Right lobe of liver (tissue), 4 donors: ENCODE data around the gene LRRC15.

Experiments
- POLR2A ChIP-seq: fragments of 450-650 bp; IDR thresholded peaks from one replicate; pipeline ENCODE4 v1.6.1; 2017; ENCODE audit warnings: antibody characterized with exemption, mild to moderate bottlenecking
- TF ChIP-seq, protein P1 (sequence below), 4 donors: fragments of 200-600 bp in 3 of 4; fragments of 450-650 bp in 1 of 4; IDR thresholded peaks; one replicate each; pipeline versions ENCODE4 v1.5.1 to v1.8.0; 2016 to 2022; ENCODE audit warnings: antibody characterized with exemption in 4 of 4, mild to moderate bottlenecking in 2 of 4
- donor health status: DM: no; HTN: no; CAD: no.
- donor health status: DM: no; HTN: no; CAD: no.
- donor health status: DM: no; HTN: yes; CAD: no.

DNA sequence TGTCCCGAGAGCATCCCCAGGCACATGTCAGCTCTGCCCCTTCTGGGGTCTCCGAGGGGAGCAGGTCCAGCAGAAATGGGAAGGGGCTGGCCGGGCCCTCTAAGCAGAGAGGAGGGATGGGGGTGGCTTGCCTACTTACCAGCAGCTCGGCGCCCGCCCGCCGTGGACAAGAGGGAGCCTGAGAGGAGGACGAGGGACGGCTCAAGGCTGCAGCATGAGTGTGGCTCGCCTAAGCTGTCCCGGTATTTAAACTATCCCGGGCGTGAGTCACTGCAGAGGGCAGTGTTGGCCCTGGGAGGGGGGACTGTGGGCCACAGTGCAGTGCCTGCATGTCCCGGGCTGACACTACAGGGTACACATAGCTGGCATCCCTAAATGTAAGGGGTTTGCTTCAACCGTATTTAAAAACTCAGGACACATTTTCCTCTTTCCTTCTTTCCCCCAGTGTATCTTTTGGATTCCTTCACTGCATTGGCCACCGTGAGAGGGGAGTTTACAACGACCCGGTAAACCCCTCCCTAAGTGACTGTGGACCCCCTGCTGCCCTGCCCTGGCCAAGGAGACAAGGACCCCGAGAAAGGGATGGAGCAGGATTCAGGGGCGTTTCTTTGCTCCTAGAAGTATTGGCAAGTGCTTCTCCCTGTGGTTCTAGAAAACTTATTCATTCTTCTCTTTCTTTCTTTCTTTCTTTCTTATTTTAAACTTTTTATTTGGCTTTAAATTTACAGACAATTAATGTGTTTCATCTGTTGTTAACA is at the start of gene LRRC15:
- TF ChIP-seq POLR2A, result no peak
- TF ChIP-seq, protein P1, sequence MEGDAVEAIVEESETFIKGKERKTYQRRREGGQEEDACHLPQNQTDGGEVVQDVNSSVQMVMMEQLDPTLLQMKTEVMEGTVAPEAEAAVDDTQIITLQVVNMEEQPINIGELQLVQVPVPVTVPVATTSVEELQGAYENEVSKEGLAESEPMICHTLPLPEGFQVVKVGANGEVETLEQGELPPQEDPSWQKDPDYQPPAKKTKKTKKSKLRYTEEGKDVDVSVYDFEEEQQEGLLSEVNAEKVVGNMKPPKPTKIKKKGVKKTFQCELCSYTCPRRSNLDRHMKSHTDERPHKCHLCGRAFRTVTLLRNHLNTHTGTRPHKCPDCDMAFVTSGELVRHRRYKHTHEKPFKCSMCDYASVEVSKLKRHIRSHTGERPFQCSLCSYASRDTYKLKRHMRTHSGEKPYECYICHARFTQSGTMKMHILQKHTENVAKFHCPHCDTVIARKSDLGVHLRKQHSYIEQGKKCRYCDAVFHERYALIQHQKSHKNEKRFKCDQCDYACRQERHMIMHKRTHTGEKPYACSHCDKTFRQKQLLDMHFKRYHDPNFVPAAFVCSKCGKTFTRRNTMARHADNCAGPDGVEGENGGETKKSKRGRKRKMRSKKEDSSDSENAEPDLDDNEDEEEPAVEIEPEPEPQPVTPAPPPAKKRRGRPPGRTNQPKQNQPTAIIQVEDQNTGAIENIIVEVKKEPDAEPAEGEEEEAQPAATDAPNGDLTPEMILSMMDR (IDR thresholded peaks at IDR 0.05), result peak in 2 of 4 donors; percentile 7 to 13
